GM19438 (cell line): ENCODE data around the gene NENF.
"Not testable (repeated sequence)": the region's sequence is repeated elsewhere in the genome, so short reads cannot be mapped to it uniquely, and the experiment has no call there.

ENCODE experiments used
- ATAC-seq: cut with Tn5 transposase; IDR thresholded peaks from one replicate; pipeline ENCODE4 v1.9.1; 2021; ENCODE audit warnings: low read depth; ENCODE audit not compliant: unreplicated experiment

NENF gene

GRCh38 chr1:212457740-212458338 is 25.1 kb downstream of the NENF start:
- no peak for ATAC-seq

DNA sequence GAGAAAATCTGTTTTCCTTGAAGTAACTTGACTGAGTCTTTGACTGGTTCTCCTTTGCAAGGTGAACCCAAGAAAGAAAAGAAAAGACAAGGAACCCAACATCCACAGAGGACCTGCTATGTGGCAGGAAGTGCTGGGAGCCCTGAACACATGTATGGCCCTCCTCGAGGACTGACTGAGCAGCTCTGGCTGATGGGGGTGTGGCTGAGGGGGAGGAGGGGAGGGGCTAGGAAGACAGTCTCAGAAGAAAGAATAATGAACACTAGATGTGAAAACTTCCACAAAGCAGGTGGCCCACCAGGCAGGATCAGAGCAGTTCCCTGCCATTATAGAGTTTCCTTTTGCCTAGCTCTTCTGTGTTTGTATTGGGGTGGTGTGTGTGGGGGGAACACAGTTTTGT is 26.1 kb downstream of the NENF start:
- ATAC-seq = no peak

DNA sequence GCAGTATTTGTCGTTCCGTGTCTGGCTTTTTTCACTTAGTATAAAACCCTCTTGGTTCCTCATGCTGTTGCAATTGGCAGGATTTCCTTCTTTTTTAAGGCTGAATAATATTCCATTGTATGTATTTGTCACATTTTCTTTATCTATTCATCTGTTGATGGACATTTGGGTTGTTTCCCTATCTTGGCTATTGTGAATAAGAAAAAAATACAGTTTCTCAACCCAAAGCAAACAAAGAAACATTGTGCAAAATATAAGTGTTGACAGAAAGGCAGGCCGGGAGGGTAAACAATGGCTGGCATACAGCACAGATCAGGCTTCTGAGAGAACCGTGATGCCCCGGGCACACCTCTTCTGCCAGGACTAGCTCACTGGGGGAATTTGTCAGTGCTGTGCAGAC is 26.9 kb downstream of the NENF start:
- ATAC-seq = no peak

DNA sequence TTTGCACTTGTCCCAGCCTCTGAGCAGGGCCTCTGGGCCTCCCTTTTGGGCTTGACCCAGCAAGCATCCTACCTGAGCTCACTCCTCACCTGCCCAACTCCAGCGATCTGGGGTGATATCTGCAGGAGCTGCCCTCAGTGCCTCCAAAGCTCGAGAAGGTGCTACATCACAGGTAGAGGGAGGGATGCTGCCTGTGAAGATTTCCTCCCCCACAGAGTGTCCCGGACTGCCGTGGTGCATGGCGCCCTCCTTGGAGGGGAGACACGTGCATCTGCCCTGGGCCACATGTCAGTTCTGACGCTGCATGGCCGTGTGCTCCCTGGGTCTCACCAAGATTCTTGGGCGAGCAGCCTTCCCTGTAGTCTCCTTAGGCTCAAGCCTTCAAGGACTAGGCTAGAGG is 27.7 kb downstream of the NENF start:
- no peak for ATAC-seq

GRCh38 chr1:212461916-212462660 is 29.4 kb downstream of the NENF start:
- ATAC-seq = no peak

DNA sequence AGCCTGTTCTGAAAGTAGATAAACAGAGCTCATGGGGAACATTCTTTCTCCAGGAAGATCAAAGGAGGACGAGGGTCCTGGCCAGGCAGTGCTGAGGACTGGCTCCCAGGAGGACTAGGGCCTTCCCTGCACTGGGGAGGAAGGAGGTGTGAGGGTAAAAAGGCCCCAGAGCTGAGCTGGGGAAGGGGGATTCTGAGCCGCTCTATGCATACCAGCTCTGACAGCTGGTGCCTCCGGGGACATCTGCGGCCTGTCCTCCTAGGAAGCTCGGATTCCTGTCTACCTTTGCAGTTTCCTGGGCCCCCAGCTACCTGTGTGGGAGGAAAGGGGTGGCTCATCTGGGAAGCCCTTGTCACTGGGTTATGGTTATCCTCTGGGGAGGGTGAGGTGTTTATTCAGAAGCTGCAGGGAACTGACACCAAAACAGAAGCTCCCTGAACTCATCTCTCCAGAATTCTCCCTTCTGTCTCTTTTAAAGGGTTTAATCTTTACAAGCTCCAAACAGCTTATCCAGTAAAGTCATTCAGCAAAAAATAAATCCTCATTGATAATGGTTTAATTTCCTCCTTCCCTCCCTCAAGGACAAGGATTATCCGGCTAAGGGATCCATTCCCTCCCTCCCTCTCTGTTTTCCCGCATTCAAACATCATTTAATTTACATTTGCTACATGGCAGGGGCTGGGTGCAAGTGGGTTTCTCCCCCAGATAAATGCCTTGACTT is 31.0 kb downstream of the NENF start:
- ATAC-seq = no peak

DNA sequence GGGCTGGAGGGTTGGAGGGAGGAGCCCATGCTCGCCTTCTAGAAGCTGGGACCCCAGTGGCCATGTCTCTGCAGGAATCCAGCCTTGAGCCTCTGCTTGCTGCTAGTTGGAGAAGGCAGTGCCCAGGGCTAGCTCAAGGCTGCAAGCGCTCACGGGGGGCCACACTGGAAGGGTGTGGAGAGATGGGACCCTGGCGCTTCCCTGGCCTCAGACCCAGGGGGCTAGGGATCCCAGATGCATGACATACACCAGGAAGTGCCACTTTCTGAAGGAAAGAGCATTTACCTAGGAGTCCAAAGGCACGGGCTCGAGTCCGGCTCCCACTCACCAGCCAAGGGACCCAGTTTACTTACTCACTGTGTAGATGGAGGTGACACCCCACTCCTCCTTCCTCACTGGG is 32.6 kb downstream of the NENF start:
- no peak for ATAC-seq

DNA sequence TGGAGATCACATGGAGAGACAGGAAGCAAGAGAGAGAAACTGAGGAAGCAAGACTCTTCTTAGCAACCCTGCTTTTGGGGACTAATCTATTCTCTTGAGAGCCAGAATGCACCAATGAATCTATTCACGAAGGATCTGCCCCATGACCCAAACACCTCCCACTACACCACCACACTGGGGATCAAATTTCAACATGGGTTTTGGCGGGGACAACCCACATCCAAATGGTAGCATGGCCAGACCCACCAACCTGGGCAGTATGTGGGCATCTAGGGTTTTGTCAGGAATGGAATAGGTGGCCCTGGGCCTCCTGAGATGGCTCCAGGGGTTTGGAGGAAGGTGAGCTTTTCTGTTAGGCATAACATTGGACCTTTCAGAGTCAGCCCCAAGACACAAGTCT is 33.7 kb downstream of the NENF start:
- ATAC-seq = no peak

DNA sequence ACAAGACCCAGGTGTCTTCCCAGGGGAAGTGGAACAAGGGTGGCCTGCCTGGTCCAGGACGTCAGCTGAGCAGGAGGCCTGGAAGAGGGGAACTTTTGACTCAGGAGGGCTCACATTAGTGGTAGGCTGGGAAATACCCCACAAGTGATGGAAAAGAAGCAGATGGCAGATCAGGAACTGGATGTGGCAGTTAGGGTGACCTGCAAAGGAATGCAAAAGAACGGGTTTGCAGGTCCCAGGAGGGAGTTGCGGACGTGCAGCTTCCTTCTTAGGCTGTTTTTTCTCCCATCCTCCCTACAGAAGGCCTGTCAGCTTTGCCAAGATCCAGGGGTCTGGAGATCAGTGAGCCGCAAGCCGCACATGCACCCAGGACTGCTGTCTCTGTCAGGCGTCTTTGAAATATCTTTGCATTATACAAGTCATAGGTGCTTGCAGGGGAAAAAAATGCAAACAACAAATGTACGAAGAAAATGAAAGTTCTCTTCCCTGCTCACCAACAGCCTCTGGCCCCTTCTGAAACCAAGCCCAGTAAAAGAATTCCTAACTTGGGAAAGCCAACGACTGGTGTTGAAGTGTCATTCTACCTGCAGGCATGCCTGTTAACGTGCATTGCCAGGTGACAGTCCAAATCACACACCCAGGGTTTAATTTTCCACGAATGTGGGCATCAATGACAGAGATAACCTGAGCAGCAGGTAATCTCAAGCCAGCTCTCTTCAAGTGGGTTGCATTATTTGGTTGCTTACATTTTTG is 34.4 kb downstream of the NENF start:
- ATAC-seq = no peak

- no peak for ATAC-seq
Observed at GRCh38 chr1:212467843-212468482, 35.2 kb downstream of the NENF start.

- ATAC-seq = no peak
Observed at GRCh38 chr1:212470059-212470458, 37.3 kb downstream of the NENF start.

GRCh38 chr1:212471286-212471685 is 38.6 kb downstream of the NENF start:
- ATAC-seq = no peak

- no peak for ATAC-seq
Observed at GRCh38 chr1:212471891-212472675, 39.4 kb downstream of the NENF start.

- no peak for ATAC-seq
Observed at GRCh38 chr1:212473729-212474128, 41.0 kb downstream of the NENF start.

GRCh38 chr1:212475151-212475550 is 42.4 kb downstream of the NENF start:
- no peak for ATAC-seq

GRCh38 chr1:212475831-212476230 is 43.1 kb downstream of the NENF start:
- not testable (repeated sequence) for ATAC-seq

GRCh38 chr1:212477014-212477679 is 44.4 kb downstream of the NENF start:
- peak; percentile 90 for ATAC-seq

GRCh38 chr1:212477680-212478466 is 45.2 kb downstream of the NENF start:
- no peak for ATAC-seq
